Adrenal gland (tissue), 5 donors: ENCODE measurements around the gene EXTL1.

Experiments used
- CTCF ChIP-seq, 6 experiments: fragments of 450-650 bp in 4 of 6; fragments of 200-600 bp in 2 of 6; sonication (generic) in 1 of 6; IDR thresholded peaks; 1 replicate in 5 of 6; 2 replicates in 1 of 6; pipeline versions ENCODE4 v1.5.1 to v1.8.0; 2016 to 2021; ENCODE audit warnings: antibody characterized with exemption in 6 of 6, mild to moderate bottlenecking in 2 of 6, moderate library complexity in 1 of 6
- POLR2A ChIP-seq, 2 donors: fragments of 450-650 bp; IDR thresholded peaks; one replicate each; pipeline ENCODE4 v1.6.1; 2017; ENCODE audit warnings: antibody characterized with exemption in 2 of 2, mild to moderate bottlenecking in 2 of 2, moderate library complexity in 1 of 2
- donor health status: DM: no; HTN: no; CAD: no.

GRCh38 chr1:26031196-26031595 lies 9.6 kb downstream of the EXTL1 start:
- TF ChIP-seq CTCF (IDR thresholded peaks at IDR 0.05) (no peak), POLR2A (IDR thresholded peaks at IDR 0.05) (no peak)
